B cell (primary cell): ENCODE measurements around the gene ZNF175.

Source experiments
- EZH2 ChIP-seq: IDR thresholded peaks from 2 replicates; pipeline ENCODE4 v1.6.1; 2012; ENCODE audit warnings: borderline replicate concordance, low read depth, mild to moderate bottlenecking, moderate library complexity, low read length; ENCODE audit not compliant: insufficient read depth, poor library complexity, severe bottlenecking
- TF ChIP-seq, protein P1 (sequence below): fragments of 200-600 bp; IDR thresholded peaks from one replicate; pipeline ENCODE4 v1.8.0; 2022; ENCODE audit warnings: antibody characterized with exemption, mild to moderate bottlenecking

GRCh38 chr19:51593138-51593890 is 22.2 kb downstream of the ZNF175 start:
- TF ChIP-seq EZH2 = no peak
- TF ChIP-seq, protein P1, sequence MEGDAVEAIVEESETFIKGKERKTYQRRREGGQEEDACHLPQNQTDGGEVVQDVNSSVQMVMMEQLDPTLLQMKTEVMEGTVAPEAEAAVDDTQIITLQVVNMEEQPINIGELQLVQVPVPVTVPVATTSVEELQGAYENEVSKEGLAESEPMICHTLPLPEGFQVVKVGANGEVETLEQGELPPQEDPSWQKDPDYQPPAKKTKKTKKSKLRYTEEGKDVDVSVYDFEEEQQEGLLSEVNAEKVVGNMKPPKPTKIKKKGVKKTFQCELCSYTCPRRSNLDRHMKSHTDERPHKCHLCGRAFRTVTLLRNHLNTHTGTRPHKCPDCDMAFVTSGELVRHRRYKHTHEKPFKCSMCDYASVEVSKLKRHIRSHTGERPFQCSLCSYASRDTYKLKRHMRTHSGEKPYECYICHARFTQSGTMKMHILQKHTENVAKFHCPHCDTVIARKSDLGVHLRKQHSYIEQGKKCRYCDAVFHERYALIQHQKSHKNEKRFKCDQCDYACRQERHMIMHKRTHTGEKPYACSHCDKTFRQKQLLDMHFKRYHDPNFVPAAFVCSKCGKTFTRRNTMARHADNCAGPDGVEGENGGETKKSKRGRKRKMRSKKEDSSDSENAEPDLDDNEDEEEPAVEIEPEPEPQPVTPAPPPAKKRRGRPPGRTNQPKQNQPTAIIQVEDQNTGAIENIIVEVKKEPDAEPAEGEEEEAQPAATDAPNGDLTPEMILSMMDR = no peak
